CD4-positive, alpha-beta T cell treated with Interleukin-17A for 4 hours (primary cell): ENCODE results near the gene IPPK.
"Not testable (repeated sequence)": the region's sequence is repeated elsewhere in the genome, so short reads cannot be mapped to it uniquely, and the experiment has no call there.

Source experiments
- DNase-seq: peaks from one replicate; pipeline ENCODE4 v3.0.0-alpha.2; 2020; ENCODE audit warnings: mixed read lengths

IPPK gene

DNA sequence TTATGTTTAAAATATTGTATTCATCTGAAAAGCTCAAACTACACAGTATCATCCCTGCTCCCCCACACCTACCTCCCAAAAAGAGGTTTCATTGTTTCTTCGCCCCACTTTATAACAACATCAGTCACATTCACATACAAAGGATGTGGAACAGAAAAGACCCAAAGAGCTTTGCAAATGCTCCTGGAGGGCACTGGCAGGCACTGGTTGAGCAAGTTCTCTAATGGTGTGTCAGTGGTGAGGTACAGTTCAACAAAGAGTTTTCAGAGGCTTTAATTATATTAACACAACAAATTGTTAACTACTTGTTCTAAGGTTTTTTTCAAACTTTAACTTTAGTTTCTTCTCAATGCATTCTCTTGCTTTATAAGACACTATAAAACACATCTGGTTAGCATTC, 80.0 kb downstream of the IPPK start:
- no peak for DNase-seq

- no peak for DNase-seq
Measured at GRCh38 chr9:92576175-92576574, 93.8 kb downstream of the IPPK start.

DNA sequence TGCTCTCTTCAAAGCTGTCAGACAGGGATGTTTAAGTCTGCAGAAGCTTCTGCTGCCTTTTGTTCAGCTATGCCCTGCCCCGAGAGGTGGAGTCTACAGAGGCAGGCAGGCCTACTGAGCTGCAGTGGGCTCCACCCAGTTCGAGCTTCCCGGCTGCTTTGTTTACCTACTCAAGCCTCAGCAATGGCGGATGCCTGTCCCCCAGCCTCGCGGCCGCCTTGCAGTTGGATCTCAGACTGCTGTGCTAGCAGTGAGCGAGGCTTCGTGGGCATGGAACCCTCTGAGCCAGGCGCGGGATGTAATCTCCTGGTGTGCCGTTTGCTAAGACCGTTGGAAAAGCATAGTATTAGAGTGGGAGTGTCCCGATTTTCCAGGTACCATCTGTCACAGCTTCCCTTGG, 96.3 kb downstream of the IPPK start:
- not testable (repeated sequence) for DNase-seq

- not testable (repeated sequence) for DNase-seq
Measured at GRCh38 chr9:92571871-92572270, 98.1 kb downstream of the IPPK start.

DNA sequence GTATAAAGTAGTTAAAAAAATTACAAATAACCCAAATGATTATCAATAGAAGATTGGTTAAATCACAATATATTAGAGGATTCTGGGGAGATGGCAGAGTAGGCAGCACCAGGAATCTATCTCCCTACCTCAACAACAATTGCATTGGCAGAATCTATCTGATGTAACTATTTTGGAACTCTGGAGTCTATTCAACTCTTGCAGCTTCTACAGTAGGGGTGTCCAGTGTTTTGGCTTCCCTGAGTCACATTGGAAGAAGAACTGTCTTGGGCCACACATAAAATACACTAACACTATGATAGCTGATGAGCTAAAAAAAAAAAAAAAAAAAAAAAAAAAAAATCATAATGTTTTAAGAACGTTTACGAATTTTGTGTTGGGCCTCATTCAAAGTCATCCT, 104.9 kb downstream of the IPPK start:
- no peak for DNase-seq

- no peak for DNase-seq
Measured at GRCh38 chr9:92564504-92564903, 105.4 kb downstream of the IPPK start.
